AG04449 (cell line): Measurements from ENCODE around the gene KIF26B.

Experiments
- CTCF ChIA-PET: fragments of 350-600 bp; formaldehyde crosslinking; extraction: SDS; loops from one replicate; lab custom pipeline; 2021; ENCODE audit warnings: antibody characterized with exemption; lab: Yijun Ruan, JAX
- POLR2A ChIA-PET: fragments of 400-600, 350-600 bp; formaldehyde crosslinking; extraction: SDS; loops from one replicate; lab custom pipeline; 2020; ENCODE audit warnings: antibody characterized with exemption, inconsistent platforms; lab: Yijun Ruan, JAX
- DNase-seq: peaks from one replicate; pipeline ENCODE4 v3.0.0-alpha.2; 2010; ENCODE audit warnings: low read depth, low spot score
- H3K4me3 ChIP-seq: 2 replicates; pipeline ENCODE4 v1.5.1; 2011; ENCODE audit warnings: low read depth, mild to moderate bottlenecking, control low read depth, low read length
- CTCF ChIP-seq: IDR thresholded peaks from one replicate; pipeline ENCODE4 v1.5.1; 2011; ENCODE audit warnings: mild to moderate bottlenecking, moderate library complexity, low read length, control low read depth, inconsistent platforms; ENCODE audit not compliant: insufficient read depth; ENCODE audit errors: missing control alignments

The KIF26B gene

GRCh38 chr1:245688536-245689453, 534.0 kb downstream of the KIF26B start:
- ChIA-PET CTCF (no interaction called here), POLR2A (no interaction called here)
- no peak overlapping the region for H3K4me3 ChIP-seq
- no peak for DNase-seq
- no peak for TF ChIP-seq CTCF

DNA sequence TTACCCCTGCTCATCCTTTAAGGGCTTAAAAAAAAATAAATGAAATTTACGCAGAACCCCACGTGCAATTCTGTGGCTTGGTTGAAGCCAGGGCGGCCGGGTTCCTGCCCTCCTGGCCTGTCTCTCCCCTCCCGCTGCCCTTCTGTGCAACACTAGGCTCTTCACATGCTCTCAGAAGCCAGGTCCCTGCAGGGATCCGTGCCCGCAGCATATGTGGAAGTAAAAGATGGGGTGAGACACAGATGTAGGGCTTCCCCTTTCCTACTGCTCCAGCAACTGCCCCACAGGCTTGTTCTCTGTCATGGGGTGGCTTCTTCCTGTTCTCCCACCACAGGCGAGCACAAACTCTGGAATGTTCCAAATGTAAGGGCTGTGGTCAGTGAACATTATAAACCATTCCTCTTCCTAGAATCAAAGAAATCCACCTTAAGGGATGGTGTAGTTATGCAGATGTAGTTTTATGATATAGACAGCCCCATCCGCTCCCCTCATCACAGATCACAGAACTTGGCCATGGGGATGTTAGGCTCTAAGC, 535.4 kb downstream of the KIF26B start:
- POLR2A ChIA-PET = no interaction called here
- TF ChIP-seq CTCF = no peak
- CTCF ChIA-PET = no interaction called here
- no peak for DNase-seq
- no peak overlapping the region for H3K4me3 ChIP-seq

- TF ChIP-seq CTCF = no peak
- CTCF ChIA-PET = interaction anchor here (1.0 kb wide), 1 partner anchor 10 kb away, joined by 3 read pairs; no protein-coding TSS in a partner anchor
- no peak overlapping the region for H3K4me3 ChIP-seq
- no peak for DNase-seq
- POLR2A ChIA-PET = no interaction called here
These were observed 536.3 kb downstream of the KIF26B start for GRCh38 chr1:245690946-245691541.

DNA sequence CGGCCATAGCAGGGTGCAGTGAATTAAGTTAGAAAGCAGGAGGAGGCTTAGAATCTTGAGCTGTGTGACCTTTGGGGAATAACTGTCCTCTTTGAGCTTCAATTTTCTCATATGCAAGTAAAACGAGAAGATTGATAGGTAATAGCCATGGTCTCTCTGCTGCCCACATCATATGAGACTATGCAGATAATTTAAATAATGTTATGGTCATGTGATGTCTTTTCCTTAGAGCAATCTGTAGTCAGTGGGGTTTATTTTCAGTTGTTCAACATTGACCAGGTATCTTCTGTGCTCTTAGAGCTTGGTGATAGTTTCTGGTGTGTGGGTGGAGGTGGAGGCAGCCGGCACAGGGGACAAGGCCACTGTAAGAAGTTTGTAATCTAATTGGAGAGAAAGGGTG, 537.1 kb downstream of the KIF26B start:
- no peak for TF ChIP-seq CTCF
- H3K4me3 ChIP-seq = no peak overlapping the region
- CTCF ChIA-PET = interaction anchor here (1.0 kb wide), 1 partner anchor 9 kb away, joined by 3 read pairs; no protein-coding TSS in a partner anchor
- POLR2A ChIA-PET = no interaction called here
- DNase-seq = no peak

GRCh38 chr1:245692318-245692717, 537.5 kb downstream of the KIF26B start:
- POLR2A ChIA-PET = no interaction called here

More at GRCh38 chr1:245692318-245692717, 537.5 kb downstream of the KIF26B start:
- no peak overlapping the region for H3K4me3 ChIP-seq
- no peak for DNase-seq
- TF ChIP-seq CTCF = no peak
- CTCF ChIA-PET = interaction anchor here (1.0 kb wide), 1 partner anchor 8 kb away, joined by 3 read pairs; no protein-coding TSS in a partner anchor
